Gastrocnemius medialis (tissue), 4 donors: Measurements from ENCODE around the gene ATG7. TPM values are rescaled to one million over a fixed set of nuclear protein-coding genes. Genes with fewer than 3 reads are reported as not detected.

ENCODE experiments used
- ATAC-seq, 2 donors: fragments of 150-250 bp; one replicate each; pipeline ENCODE4 v1.9.1; 2016
- DNase-seq, 2 donors: peaks; one replicate each; pipeline ENCODE4 v3.0.0-alpha.2; 2019
- H3K27ac ChIP-seq, 4 donors: fragments of 200-600 bp; sonication (generic); 1 replicate in 1 of 4; 2 replicates in 3 of 4; pipeline ENCODE4 v1.5.1; 2016 to 2018; ENCODE audit warnings: mild to moderate bottlenecking in 2 of 4, moderate library complexity in 1 of 4
- H3K27me3 ChIP-seq, 3 donors: fragments of 200-600 bp; sonication (generic) in 2 of 3; 1 replicate in 1 of 3; 2 replicates in 2 of 3; pipeline versions ENCODE4 v1.5.1 to v1.6.0; 2016 to 2019; ENCODE audit warnings: mild to moderate bottlenecking in 1 of 3, moderate library complexity in 1 of 3
- H3K36me3 ChIP-seq, 2 donors: fragments of 200-600 bp; sonication (generic) in 1 of 2; one replicate each; pipeline ENCODE4 v1.5.1; 2017 to 2018
- H3K4me1 ChIP-seq, 2 donors: fragments of 200-600 bp; sonication (generic) in 1 of 2; one replicate each; pipeline ENCODE4 v1.5.1; 2016 to 2017; ENCODE audit warnings: mild to moderate bottlenecking in 2 of 2
- H3K4me3 ChIP-seq, 4 donors: fragments of 200-600 bp; sonication (generic) in 3 of 4; 1 replicate in 1 of 4; 2 replicates in 3 of 4; pipeline ENCODE4 v1.5.1; 2016 to 2019; ENCODE audit warnings: mild to moderate bottlenecking in 2 of 4
- H3K9me3 ChIP-seq, 3 donors: fragments of 200-600 bp; sonication (generic) in 2 of 3; 1 replicate in 1 of 3; 2 replicates in 2 of 3; pipeline ENCODE4 v1.5.1; 2016 to 2019
- CTCF ChIP-seq, 5 experiments: fragments of 450-650 bp in 3 of 5; fragments of 200-600 bp in 2 of 5; sonication (generic) in 2 of 5; IDR thresholded peaks in 4 of 5; conservative IDR thresholded peaks in 1 of 5; 1 replicate in 4 of 5; 2 replicates in 1 of 5; pipeline ENCODE4 v1.5.1; 2016 to 2019; ENCODE audit warnings: antibody characterized with exemption in 5 of 5, mild to moderate bottlenecking in 3 of 5, moderate library complexity in 3 of 5
- POLR2A ChIP-seq, 2 donors: fragments of 450-650 bp; IDR thresholded peaks; one replicate each; pipeline ENCODE4 v1.6.1; 2017; ENCODE audit warnings: antibody characterized with exemption in 2 of 2, mild to moderate bottlenecking in 2 of 2, moderate library complexity in 2 of 2
- in situ Hi-C, 4 donors: fragments of 200-750 bp; cut with MboI; loops; one replicate each; pipeline versions ENCODE4 v1.15.0 to v1.8.0; 2017; ENCODE audit warnings: low sequenced_read_pairs in 4 of 4
- intact Hi-C: fragments of 100-400 bp; cut with DNase I; formaldehyde crosslinking; loops from one replicate; pipeline ENCODE4 v1.15.1; 2023; ENCODE audit warnings: low total_unique reads
- total RNA-seq, 4 donors: library from RNA; depleted of rRNA; stranded (reverse); fragments of >200 nt; gene quantifications; one replicate each; pipeline versions ENCODE4 v1.1.0 to v1.2.3, GENCODE V29; 2016

Gene ATG7
- total RNA-seq, 4 donors from 2014 or later: 13.5 to 29.2 (median 15.0) TPM

- Histone ChIP-seq H3K4me1 (no peaks in the 10 kb centered on the region), H3K4me3 (no peak overlapping the region), H3K9me3 (no peaks in the 10 kb centered on the region), H3K27ac (no peak overlapping the region), H3K27me3 (no peaks in the 10 kb centered on the region), H3K36me3 (peaks cover 0 to 34% of the 10 kb centered on the region in 2 donors)
- TF ChIP-seq POLR2A (IDR thresholded peaks at IDR 0.05): no peak
- no peak for TF ChIP-seq CTCF (IDR thresholded peaks at IDR 0.05 in 4 of 5, conservative IDR thresholded peaks at IDR 0.05 in 1 of 5)
- intact Hi-C loops (no loop called here), in situ Hi-C loops (no loop called here)
- DNase-seq (no peak), ATAC-seq (no peak)
Measured at GRCh38 chr3:11350374-11350773, 78.2 kb downstream of the ATG7 start.

GRCh38 chr3:11351451-11351850 lies 79.3 kb downstream of the ATG7 start:
- in situ Hi-C loops: no loop called here
- intact Hi-C loops: no loop called here
- DNase-seq: no peak
- Histone ChIP-seq H3K27ac (no peak overlapping the region), H3K4me1 (no peaks in the 10 kb centered on the region), H3K9me3 (no peaks in the 10 kb centered on the region), H3K36me3 (peaks cover 0 to 34% of the 10 kb centered on the region in 2 donors), H3K4me3 (no peak overlapping the region), H3K27me3 (no peaks in the 10 kb centered on the region)
- no peak for ATAC-seq
- TF ChIP-seq CTCF (IDR thresholded peaks at IDR 0.05 in 4 of 5, conservative IDR thresholded peaks at IDR 0.05 in 1 of 5): no peak
- TF ChIP-seq POLR2A (IDR thresholded peaks at IDR 0.05): no peak

GRCh38 chr3:11356269-11356668 lies 84.1 kb downstream of the ATG7 start:
- Histone ChIP-seq H3K36me3 (peaks cover 9 to 33% of the 10 kb centered on the region in 2 donors), H3K27ac (no peak overlapping the region), H3K4me3 (no peak overlapping the region), H3K4me1 (no peaks in the 10 kb centered on the region), H3K9me3 (no peaks in the 10 kb centered on the region), H3K27me3 (no peaks in the 10 kb centered on the region)
- TF ChIP-seq CTCF (IDR thresholded peaks at IDR 0.05 in 4 of 5, conservative IDR thresholded peaks at IDR 0.05 in 1 of 5) (no peak), POLR2A (IDR thresholded peaks at IDR 0.05) (no peak)
- ATAC-seq: no peak
- no peak for DNase-seq
- in situ Hi-C loops: no loop called here
- intact Hi-C loops: no loop called here

GRCh38 chr3:11362600-11362999 lies 90.4 kb downstream of the ATG7 start:
- Histone ChIP-seq H3K27ac (no peak overlapping the region), H3K27me3 (no peaks in the 10 kb centered on the region), H3K9me3 (no peaks in the 10 kb centered on the region), H3K4me1 (peaks cover 19 to 23% of the 10 kb centered on the region in 2 donors), H3K36me3 (peaks cover 9 to 57% of the 10 kb centered on the region in 2 donors), H3K4me3 (no peak overlapping the region)
- no peak for ATAC-seq
- DNase-seq: no peak
- intact Hi-C loops (no loop called here), in situ Hi-C loops (no loop called here)
- TF ChIP-seq CTCF (IDR thresholded peaks at IDR 0.05 in 4 of 5, conservative IDR thresholded peaks at IDR 0.05 in 1 of 5) (no peak), POLR2A (IDR thresholded peaks at IDR 0.05) (no peak)

GRCh38 chr3:11363715-11364114 lies 91.5 kb downstream of the ATG7 start:
- no peak for TF ChIP-seq CTCF (IDR thresholded peaks at IDR 0.05 in 4 of 5, conservative IDR thresholded peaks at IDR 0.05 in 1 of 5)
- no peak for TF ChIP-seq POLR2A (IDR thresholded peaks at IDR 0.05)
- no peaks in the 10 kb centered on the region for H3K9me3 ChIP-seq
- no peaks in the 10 kb centered on the region for H3K27me3 ChIP-seq
- peaks cover 7 to 50% of the 10 kb centered on the region in 2 donors for H3K36me3 ChIP-seq
- intact Hi-C loops (no loop called here), in situ Hi-C loops (no loop called here)
- peaks cover 25 to 33% of the 10 kb centered on the region in 2 donors for H3K4me1 ChIP-seq
- ATAC-seq (no peak), DNase-seq (no peak)
- H3K27ac ChIP-seq: no peak overlapping the region
- no peak overlapping the region for H3K4me3 ChIP-seq
